IMR-90 (cell line): Measurements from ENCODE around the gene MTA3. TPM values are rescaled to one million over a fixed set of nuclear protein-coding genes. Genes with fewer than 3 reads are reported as not detected.

ENCODE experiments used
- ATAC-seq: fragments of 200-7000 bp; cut with Tn5 transposase; 2 replicates; pipeline ENCODE4 v1.9.1; 2020; ENCODE audit warnings: low read depth, mild to moderate bottlenecking, moderate library complexity
- BruUV-seq: library from RNA; stranded (reverse); fragments of 400-500 nt; replicated peaks from 2 replicates; lab custom pipeline; 2021; lab: Mats Ljungman, UMichigan
- CTCF ChIA-PET: fragments of 300-600 bp; formaldehyde crosslinking; extraction: SDS; loops from one replicate; lab custom pipeline; 2021; ENCODE audit warnings: antibody characterized with exemption; lab: Yijun Ruan, JAX
- POLR2A ChIA-PET: fragments of 300-600 bp; sonication (Branson Sonifier 250); formaldehyde crosslinking; loops from one replicate; lab custom pipeline; 2022; ENCODE audit warnings: antibody characterized with exemption; ENCODE audit not compliant: unreplicated experiment; lab: Charles Lee
- DNase-seq: peaks from one replicate; pipeline ENCODE4 v3.0.0; 2013
- H2AFZ ChIP-seq: replicated peaks from 2 replicates; pipeline ENCODE3; 2013; ENCODE audit warnings: low read length, mild to moderate bottlenecking; ENCODE audit not compliant: poor library complexity
- H2AK5ac ChIP-seq: 2 replicates; pipeline ENCODE4 v1.6.1; 2013; ENCODE audit warnings: low read depth, low read length, inconsistent platforms
- H2AK9ac ChIP-seq: replicated peaks from 2 replicates; pipeline ENCODE3; 2013; ENCODE audit warnings: mild to moderate bottlenecking, low read depth, low read length, moderate library complexity; ENCODE audit not compliant: poor library complexity
- H2BK120ac ChIP-seq: 2 replicates; pipeline ENCODE4 v1.6.1; 2013; ENCODE audit warnings: low read depth, low read length, inconsistent platforms
- H2BK15ac ChIP-seq: 3 replicates; pipeline ENCODE4 v1.6.1; 2013; ENCODE audit warnings: low read depth, low read length, inconsistent platforms
- H2BK20ac ChIP-seq: 2 replicates; pipeline ENCODE4 v1.6.1; 2013; ENCODE audit warnings: low read depth, mild to moderate bottlenecking, inconsistent platforms, low read length, moderate library complexity
- H2BK5ac ChIP-seq: 2 replicates; pipeline ENCODE4 v1.6.1; 2013; ENCODE audit warnings: mild to moderate bottlenecking, low read depth, low read length, inconsistent platforms; ENCODE audit not compliant: poor library complexity, severe bottlenecking
- H3K14ac ChIP-seq: replicated peaks from 2 replicates; pipeline ENCODE4 v1.6.1; 2013; ENCODE audit warnings: low read depth, low read length, inconsistent platforms
- H3K18ac ChIP-seq: 2 replicates; pipeline ENCODE4 v1.6.1; 2013; ENCODE audit warnings: low read depth, low read length, control low read depth
- H3K23ac ChIP-seq: 2 replicates; pipeline ENCODE4 v1.6.1; 2013; ENCODE audit warnings: low read depth, low read length, inconsistent platforms
- H3K27ac ChIP-seq: 2 replicates; pipeline ENCODE4 v1.5.1; 2013; ENCODE audit warnings: mild to moderate bottlenecking, control low read depth, low read length; ENCODE audit not compliant: insufficient read depth
- H3K27me3 ChIP-seq: 2 replicates; pipeline ENCODE4 v1.6.1; 2013; ENCODE audit warnings: low read length; ENCODE audit not compliant: control insufficient read depth, insufficient read depth
- H3K36me3 ChIP-seq: 2 replicates; pipeline ENCODE4 v1.6.1; 2013; ENCODE audit warnings: low read length, mixed read lengths; ENCODE audit not compliant: control insufficient read depth, insufficient read depth
- H3K4ac ChIP-seq: 2 replicates; pipeline ENCODE4 v1.6.1; 2013; ENCODE audit warnings: low read depth, low read length, inconsistent platforms
- H3K4me1 ChIP-seq: 2 replicates; pipeline ENCODE4 v1.6.1; 2013; ENCODE audit warnings: low read length, mixed read lengths; ENCODE audit not compliant: control insufficient read depth, insufficient read depth
- H3K4me2 ChIP-seq: 2 replicates; pipeline ENCODE4 v1.6.1; 2013; ENCODE audit warnings: low read depth, mild to moderate bottlenecking, control low read depth, low read length, moderate library complexity
- H3K4me3 ChIP-seq: 2 replicates; pipeline ENCODE4 v1.5.1; 2013; ENCODE audit warnings: low read depth, mild to moderate bottlenecking, control low read depth, low read length, moderate library complexity; ENCODE audit not compliant: insufficient read depth
- H3K56ac ChIP-seq: 2 replicates; pipeline ENCODE4 v1.6.1; 2013; ENCODE audit warnings: low read length, inconsistent platforms; ENCODE audit not compliant: insufficient read depth; ENCODE audit errors: extremely low read depth
- H3K79me1 ChIP-seq, 2 experiments: 2 replicates each; pipeline ENCODE4 v1.6.1; 2013; ENCODE audit warnings: low read length in 2 of 2, inconsistent platforms in 1 of 2, low read depth in 1 of 2
- H3K9ac ChIP-seq: 2 replicates; pipeline ENCODE4 v1.6.1; 2013; ENCODE audit warnings: low read depth, low read length, control low read depth
- H3K9me1 ChIP-seq: 2 replicates; pipeline ENCODE4 v1.6.1; 2013; ENCODE audit warnings: low read length, inconsistent platforms; ENCODE audit not compliant: insufficient read depth
- H3K9me3 ChIP-seq: 2 replicates; pipeline ENCODE4 v1.6.1; 2013; ENCODE audit warnings: low read length; ENCODE audit not compliant: control insufficient read depth, insufficient read depth
- H4K20me1 ChIP-seq: 2 replicates; pipeline ENCODE4 v1.6.1; 2013; ENCODE audit warnings: low read length, inconsistent platforms; ENCODE audit not compliant: insufficient read depth
- H4K5ac ChIP-seq: 2 replicates; pipeline ENCODE4 v1.6.1; 2013; ENCODE audit warnings: mild to moderate bottlenecking, low read depth, low read length, control low read depth
- H4K8ac ChIP-seq, 2 experiments: 2 replicates each; pipeline ENCODE4 v1.6.1; 2013; ENCODE audit warnings: low read depth in 2 of 2, low read length in 2 of 2, control low read depth in 1 of 2, inconsistent platforms in 1 of 2
- H4K91ac ChIP-seq: 2 replicates; pipeline ENCODE4 v1.6.1; 2013; ENCODE audit warnings: low read depth, low read length, inconsistent platforms; ENCODE audit not compliant: insufficient read depth
- RAD21 ChIP-seq: IDR thresholded peaks from 2 replicates; pipeline ENCODE4 v1.6.1; 2012; ENCODE audit warnings: low read length, improper control_type of control experiment
- USF2 ChIP-seq: fragments of 150-350 bp; IDR thresholded peaks from 2 replicates; pipeline ENCODE4 v1.6.1; 2017; ENCODE audit warnings: mild to moderate bottlenecking, antibody characterized with exemption, low read length, low read depth
- WGBS, 2 experiments: methylation state at CpG; one replicate each; pipeline versions ENCODE4 v1.1.5 to v1.1.7; 2013; ENCODE audit warnings: missing lambda C conversion rate in 2 of 2; ENCODE audit not compliant: insufficient read length in 1 of 2; ENCODE audit errors: extremely low coverage in 2 of 2; 5-methylcytosine and 5-hydroxymethylcytosine counted together
- dilution Hi-C: fragments of 300-500 bp; cut with HindIII; formaldehyde crosslinking; loops from one replicate; pipeline ENCODE4 v1.14.3; 2018; ENCODE audit warnings: low sequenced_read_pairs; ENCODE audit not compliant: unreplicated experiment
- in situ Hi-C: fragments of 300-500 bp; cut with MboI; formaldehyde crosslinking; loops from 3 replicates; pipeline ENCODE4 v1.14.3; 2019; ENCODE audit warnings: low sequenced_read_pairs, inconsistent platforms, mixed read lengths
- intact Hi-C: fragments of 100-400 bp; cut with micrococcal nuclease; formaldehyde crosslinking; loops from 2 replicates; pipeline ENCODE4 v1.10.0; 2022
- polyA plus RNA-seq, 3 experiments: library from polyadenylated mRNA; depleted of rRNA; stranded (reverse); fragments of >200 nt; gene quantifications; 2 replicates each; pipeline ENCODE4 v1.2.3, GENCODE V29; 2012; ENCODE audit warnings: low replicate concordance in 1 of 3
- total RNA-seq: library from RNA; depleted of rRNA; stranded (reverse); fragments of >200 nt; gene quantifications from 2 replicates; pipeline ENCODE4 v1.2.3, GENCODE V29; 2012

Gene MTA3
- total and polyA plus RNA-seq, 2 of the 4 experiments (the other 2 are of a cell fraction) = 31.9 to 34.3 TPM

- H3K9me1 ChIP-seq = no peaks in the 10 kb centered on the region
- H4K91ac ChIP-seq = no peak overlapping the region
- H3K4me3 ChIP-seq = no peak overlapping the region
- no peak overlapping the region for H2BK5ac ChIP-seq
- H3K23ac ChIP-seq = no peak overlapping the region
- peak; percentile 26; the same call in 1 of the 2 replicates for TF ChIP-seq USF2
- no peak for TF ChIP-seq RAD21
- WGBS, 2 experiments = no CpG with 5 or more reads among the region's 3 CpGs
- dilution Hi-C loops = no loop called here
- 0 out of 2 replicates have a peak, but pooled peaks cover 2% of the 10 kb centered on the region for H3K4me1 ChIP-seq
- H3K27me3 ChIP-seq = no peaks in the 10 kb centered on the region
- no peaks in the 10 kb centered on the region; the same call in 1 of the 2 replicates for H3K9me3 ChIP-seq
- ChIA-PET CTCF (no interaction called here), POLR2A (no interaction called here)
- no peak overlapping the region for H2AFZ ChIP-seq
- H3K56ac ChIP-seq = no peak overlapping the region
- no peaks in the 10 kb centered on the region for H3K79me1 ChIP-seq
- intact Hi-C loops = no loop called here
- ATAC-seq (no peak), DNase-seq (no peak)
- no peaks in the 10 kb centered on the region for H4K20me1 ChIP-seq
- no peak overlapping the region for H3K9ac ChIP-seq
- no peak overlapping the region for H3K27ac ChIP-seq
- no peak overlapping the region for H2AK9ac ChIP-seq
- H2BK20ac ChIP-seq = no peak overlapping the region
- H3K14ac ChIP-seq = no peak overlapping the region
- H4K5ac ChIP-seq = no peak overlapping the region
- no peak overlapping the region for H4K8ac ChIP-seq
- no peak overlapping the region for H3K18ac ChIP-seq
- no peak overlapping the region for H3K4ac ChIP-seq
- BruUV-seq = no TSS peak
- H3K4me2 ChIP-seq = no peak overlapping the region
- no peak overlapping the region for H2BK120ac ChIP-seq
- in situ Hi-C loops = no loop called here
- H2BK15ac ChIP-seq = no peak overlapping the region
- no peak overlapping the region for H2AK5ac ChIP-seq
- H3K36me3 ChIP-seq = no peaks in the 10 kb centered on the region
Measured at GRCh38 chr2:42775810-42776209, 207.4 kb downstream of the MTA3 start.
